H1 (cell line): ENCODE data around the gene MEX3D.

Source experiments
- CHD2 ChIP-seq: IDR thresholded peaks from 2 replicates; pipeline ENCODE4 v1.6.1; 2012; ENCODE audit warnings: low read length, improper control_type of control experiment
- CTCF ChIP-seq, 3 experiments: IDR thresholded peaks; 1 replicate in 2 of 3; 2 replicates in 1 of 3; pipeline versions ENCODE4 v1.5.1 to v1.6.1; 2011; ENCODE audit warnings: low read length in 3 of 3, mild to moderate bottlenecking in 3 of 3, inconsistent platforms in 2 of 3, low read depth in 1 of 3, moderate library complexity in 1 of 3; ENCODE audit not compliant: insufficient read depth in 1 of 3; ENCODE audit errors: control extremely low read depth in 1 of 3
- EP300 ChIP-seq, 2 experiments: IDR thresholded peaks; 1 replicate in 1 of 2; 2 replicates in 1 of 2; pipeline ENCODE4 v1.6.1; 2011 to 2012; ENCODE audit warnings: low read depth in 2 of 2, low read length in 2 of 2, mild to moderate bottlenecking in 2 of 2, borderline replicate concordance in 1 of 2, inconsistent platforms in 1 of 2, moderate library complexity in 1 of 2
- EZH2 ChIP-seq: fragments of 200-600 bp; sonication (generic); IDR thresholded peaks from 2 replicates; pipeline ENCODE4 v1.7.1; 2012; ENCODE audit warnings: low read depth, mild to moderate bottlenecking, moderate library complexity, low read length, inconsistent platforms; ENCODE audit not compliant: severe bottlenecking
- JUND ChIP-seq: IDR thresholded peaks from 2 replicates; pipeline ENCODE4 v1.6.1; 2011; ENCODE audit warnings: mild to moderate bottlenecking, improper control_type of control experiment, low read length
- MAX ChIP-seq: IDR thresholded peaks from 2 replicates; pipeline ENCODE4 v1.6.1; 2012; ENCODE audit warnings: inconsistent platforms
- POLR2A ChIP-seq, 2 experiments: IDR thresholded peaks; 1 replicate in 1 of 2; 2 replicates in 1 of 2; pipeline ENCODE4 v1.6.1; 2011; ENCODE audit warnings: low read depth in 2 of 2, low read length in 2 of 2, mild to moderate bottlenecking in 2 of 2; ENCODE audit errors: control extremely low read depth in 1 of 2
- POLR2AphosphoS5 ChIP-seq: IDR thresholded peaks from 2 replicates; pipeline ENCODE4 v1.6.1; 2011; ENCODE audit warnings: low read depth, low read length
- TAF1 ChIP-seq: IDR thresholded peaks from 2 replicates; pipeline ENCODE4 v1.6.1; 2011; ENCODE audit warnings: mild to moderate bottlenecking, low read depth, low read length

- TF ChIP-seq CTCF (IDR thresholded peaks at IDR 0.05; ENCODE audit: control extremely low read depth in 1 of 3, insufficient read depth in 1 of 3, low read depth in 1 of 3, low read length in 3 of 3) (no peak), EZH2 (no peak), CHD2 (peak; percentile 85), EP300 (IDR thresholded peaks at IDR 0.05; ENCODE audit: borderline replicate concordance in 1 of 2, low read depth in 2 of 2, low read length in 2 of 2) (no peak), POLR2AphosphoS5 (no peak), MAX (peak; percentile 83), TAF1 (no peak), POLR2A (IDR thresholded peaks at IDR 0.05; ENCODE audit: control extremely low read depth in 1 of 2, low read depth in 2 of 2, low read length in 2 of 2) (no peak), JUND (no peak)
Observed at GRCh38 chr19:1507763-1508506, 60.2 kb downstream of the MEX3D start.
